GM12873 (cell line): Measurements from ENCODE around the gene MT1E.
A peak's percentile ranks its signal among the peaks of the same experiment; 100 is the strongest.

Source experiments
- CTCF ChIP-seq: IDR thresholded peaks from 2 replicates; pipeline ENCODE4 v1.5.1; 2012; ENCODE audit warnings: low read depth, mild to moderate bottlenecking, moderate library complexity, low read length, control low read depth; ENCODE audit not compliant: insufficient read depth; ENCODE audit errors: missing control alignments

Gene MT1E

GRCh38 chr16:56623637-56624036 lies 1.9 kb upstream of the MT1E start:
- no peak for TF ChIP-seq CTCF

GRCh38 chr16:56625943-56626654 lies 518 bp downstream of the MT1E start:
- no peak for TF ChIP-seq CTCF

GRCh38 chr16:56626685-56627084 lies 1.1 kb downstream of the MT1E start:
- TF ChIP-seq CTCF, result no peak

- TF ChIP-seq CTCF, result no peak
Observed at GRCh38 chr16:56628486-56629350, 3.1 kb downstream of the MT1E start.

- no peak for TF ChIP-seq CTCF
Observed at GRCh38 chr16:56629531-56629930, 4.0 kb downstream of the MT1E start.

- peak; percentile 47 for TF ChIP-seq CTCF
Observed at GRCh38 chr16:56630134-56630533, 4.6 kb downstream of the MT1E start.

GRCh38 chr16:56631197-56631596 lies 5.6 kb downstream of the MT1E start:
- TF ChIP-seq CTCF, result no peak
